GM21529 (cell line): ENCODE measurements around the gene CABP1.

Source experiments
- ATAC-seq: cut with Tn5 transposase; IDR thresholded peaks from one replicate; pipeline ENCODE4 v1.9.1; 2021; ENCODE audit not compliant: unreplicated experiment

CABP1 gene

DNA sequence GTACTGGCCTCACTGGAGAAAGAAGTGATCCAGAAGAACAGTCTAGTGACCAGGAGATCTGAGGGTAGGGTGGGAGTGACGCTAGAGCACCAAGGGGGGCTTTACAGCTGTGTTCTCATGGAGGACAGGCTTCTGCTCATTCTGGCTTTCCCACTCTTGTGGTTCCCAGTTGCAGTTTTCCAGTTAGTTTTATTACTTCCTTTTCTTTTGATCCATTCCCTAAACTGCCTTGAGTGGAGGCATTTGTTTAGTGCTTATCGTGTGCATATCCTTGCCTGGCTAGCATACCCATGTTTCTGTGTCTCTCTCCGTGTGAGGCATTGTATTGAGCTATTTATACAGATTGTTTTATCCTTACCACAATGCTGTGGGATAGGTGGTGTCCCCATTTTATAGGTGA lies 50.6 kb downstream of the CABP1 start:
- no peak for ATAC-seq

DNA sequence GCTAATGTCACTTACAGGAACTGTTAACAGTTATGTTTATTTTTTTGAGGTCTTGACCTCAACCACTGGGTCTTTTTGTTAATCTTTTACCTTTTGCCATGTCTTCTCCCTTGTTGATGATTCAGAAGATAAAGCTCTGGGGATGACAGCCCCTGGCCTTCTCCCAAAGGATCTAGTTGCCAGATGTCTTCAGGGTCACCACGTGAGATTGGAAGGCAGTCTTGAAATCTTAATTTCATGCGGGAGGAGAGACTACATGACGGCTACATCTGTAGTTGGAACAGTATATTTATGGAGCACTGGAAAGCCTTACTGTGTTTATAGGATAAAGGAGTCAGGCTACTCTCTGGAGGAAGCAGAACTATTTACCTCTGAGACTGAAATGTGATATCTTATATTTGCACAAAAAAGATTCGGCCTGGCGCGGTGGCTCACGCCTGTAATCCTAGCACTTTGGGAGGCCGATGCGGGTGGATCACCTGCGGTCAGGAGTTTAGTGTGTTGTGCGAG lies 52.2 kb downstream of the CABP1 start:
- no peak for ATAC-seq

DNA sequence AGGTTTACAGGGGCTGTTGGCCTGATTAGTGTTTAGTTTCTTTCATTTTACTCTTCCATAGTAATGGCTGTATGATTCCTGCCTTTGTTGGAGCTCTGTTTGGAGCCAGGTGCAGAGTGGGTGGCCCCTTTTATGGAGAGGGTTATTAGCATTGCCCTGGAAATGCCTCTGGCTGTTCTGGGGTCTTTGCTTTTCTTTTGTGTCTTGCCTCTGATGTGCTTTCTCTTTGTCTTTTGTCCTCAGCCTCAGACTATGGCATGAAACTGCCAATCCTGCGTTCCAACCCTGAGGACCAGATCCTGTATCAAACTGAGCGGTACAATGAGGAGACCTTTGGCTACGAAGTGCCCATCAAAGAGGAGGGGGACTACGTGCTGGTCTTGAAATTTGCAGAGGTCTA lies 53.4 kb downstream of the CABP1 start:
- ATAC-seq, result no peak

DNA sequence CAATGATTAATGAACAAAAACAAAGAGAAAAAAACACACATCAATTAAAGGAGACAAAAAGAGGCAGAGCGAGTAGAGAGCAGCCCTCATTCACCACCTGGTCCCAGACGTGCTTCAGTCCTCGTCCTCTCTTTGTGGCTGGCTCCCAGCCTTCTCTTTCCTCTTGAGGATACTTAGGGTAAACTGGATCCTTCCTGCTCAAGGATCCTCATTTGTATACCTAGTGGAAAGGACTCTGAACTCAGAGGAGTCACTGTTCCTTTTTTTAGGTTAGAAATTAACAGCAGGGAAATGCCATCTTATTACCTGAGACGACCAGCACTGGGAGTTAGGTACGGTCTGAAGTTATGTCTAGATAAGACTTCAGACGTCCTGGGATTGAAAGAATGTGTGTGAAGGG lies 56.2 kb downstream of the CABP1 start:
- no peak for ATAC-seq

DNA sequence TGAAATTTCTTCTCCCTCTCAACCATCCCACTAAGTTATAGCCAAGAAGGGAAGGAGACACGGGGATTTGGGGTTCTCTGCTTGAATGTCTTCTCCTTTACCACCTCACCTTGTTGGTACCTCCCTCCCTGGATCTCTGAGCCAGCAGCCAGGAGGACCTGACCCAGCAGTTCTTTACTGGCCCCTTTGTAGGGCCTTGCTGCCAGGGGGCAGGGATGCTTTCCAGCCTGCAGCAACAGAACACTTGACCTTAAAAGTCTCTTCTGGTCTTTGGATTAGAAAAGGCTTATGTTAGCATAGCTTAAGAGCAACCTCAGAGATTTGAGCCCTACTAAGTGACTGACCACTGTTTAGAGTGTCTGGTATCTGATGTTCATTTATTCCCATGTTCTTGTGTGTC lies 56.9 kb downstream of the CABP1 start:
- ATAC-seq, result no peak

DNA sequence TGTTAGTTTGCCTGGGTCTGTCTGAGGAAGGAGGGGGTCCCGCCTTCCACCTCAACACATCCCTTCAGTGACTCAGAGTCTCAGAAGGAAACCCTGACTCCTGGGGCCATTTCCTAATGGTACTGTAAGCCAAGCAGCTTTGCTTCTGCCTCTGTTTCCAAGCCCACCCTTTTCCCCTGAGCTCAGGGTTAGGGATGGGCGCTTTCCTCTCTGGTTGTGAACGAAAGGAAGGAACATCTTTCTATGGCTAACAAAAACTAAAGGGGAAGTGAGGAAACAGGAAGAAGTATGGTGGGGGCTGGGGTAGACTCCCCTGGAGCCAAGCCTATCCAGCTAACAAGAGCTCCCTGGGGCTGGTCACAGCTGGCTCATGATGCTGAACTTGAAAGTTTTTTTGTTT lies 58.2 kb downstream of the CABP1 start:
- no peak for ATAC-seq

DNA sequence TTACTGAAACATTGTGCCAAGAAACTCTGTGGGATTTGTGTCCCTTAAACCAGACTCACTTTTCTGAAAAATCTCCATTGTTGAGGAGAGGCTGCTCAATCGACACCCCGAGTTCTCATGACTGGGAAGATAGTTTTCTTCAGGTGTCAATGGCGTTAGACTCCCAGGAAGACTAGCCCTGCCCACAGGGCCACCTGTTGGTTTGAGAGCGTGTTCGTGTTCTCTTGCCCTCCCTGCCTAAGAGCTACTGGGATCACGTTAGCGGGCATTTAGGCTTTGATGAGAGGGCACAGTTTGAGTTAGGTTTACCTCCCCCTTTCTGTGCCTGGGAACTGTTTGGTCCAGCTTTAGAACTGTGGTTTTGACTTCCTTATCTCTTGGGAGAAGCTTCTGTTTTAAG lies 59.1 kb downstream of the CABP1 start:
- no peak for ATAC-seq

DNA sequence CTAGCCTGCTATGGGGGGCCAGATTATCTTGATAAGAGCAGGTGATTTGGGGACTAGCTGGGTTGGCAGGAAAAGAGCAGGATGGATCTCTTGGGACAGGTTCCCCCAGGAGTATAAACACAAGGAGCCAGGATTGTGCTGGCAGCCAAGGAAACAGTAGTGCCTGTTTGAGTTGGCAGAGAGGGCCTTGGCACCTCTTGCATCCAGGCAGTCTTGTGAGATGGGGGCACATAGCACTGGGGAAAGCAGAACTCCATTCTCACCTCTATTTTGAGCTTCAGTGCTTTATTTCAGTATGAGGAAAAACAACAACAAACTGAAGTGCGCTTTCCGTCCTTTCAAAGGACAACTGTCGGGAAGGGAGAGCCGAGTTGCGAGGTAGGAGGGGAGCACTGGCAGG lies 60.5 kb downstream of the CABP1 start:
- no peak for ATAC-seq

DNA sequence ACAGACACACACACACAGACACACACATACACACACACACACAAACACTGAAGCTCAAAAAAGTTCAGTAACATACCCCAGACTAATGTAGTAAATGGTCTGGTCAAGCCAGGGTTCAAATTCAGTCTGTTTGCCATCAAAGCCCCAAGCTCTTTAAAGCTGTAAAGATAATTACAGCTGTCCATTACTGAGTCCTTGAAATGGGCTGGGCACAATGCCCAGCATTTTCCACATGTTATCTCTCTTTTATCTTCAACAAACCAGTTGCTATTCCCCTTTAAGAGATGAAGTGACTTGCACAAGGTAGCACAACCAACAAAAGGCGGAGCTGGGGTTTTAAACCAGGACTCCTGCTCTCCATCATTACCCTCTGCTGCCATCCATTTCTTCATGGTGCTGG lies 62.2 kb downstream of the CABP1 start:
- no peak for ATAC-seq

DNA sequence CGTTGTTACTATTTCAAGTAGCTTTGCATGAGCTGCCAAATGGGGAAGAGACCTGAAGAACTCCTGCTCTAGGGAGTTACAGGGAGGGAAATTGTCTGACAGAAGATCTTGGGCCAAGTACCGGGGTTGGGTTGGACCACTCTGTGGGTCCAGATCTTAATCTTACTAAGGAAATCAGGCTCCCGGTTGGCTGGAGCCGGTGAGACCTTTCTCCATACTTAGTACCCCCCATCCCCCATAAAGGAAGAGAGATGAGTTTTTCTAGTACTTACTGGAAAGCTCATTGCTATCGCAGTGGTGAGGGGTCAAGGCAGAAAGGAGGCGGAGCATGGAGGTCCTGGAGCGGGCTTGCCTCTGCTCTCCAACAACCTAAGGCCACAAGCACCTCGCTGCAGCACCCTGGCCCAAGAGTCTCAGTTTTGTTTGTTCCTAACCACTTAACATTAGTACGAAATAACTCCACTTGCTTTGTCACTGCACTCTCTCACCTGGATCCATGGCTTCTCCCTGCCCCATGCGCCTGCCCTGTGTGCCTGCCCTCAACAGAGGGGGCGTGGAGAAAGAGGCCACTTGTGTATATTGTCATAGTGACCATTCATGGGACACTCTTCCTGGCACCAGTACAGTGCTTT lies 63.0 kb downstream of the CABP1 start:
- no peak for ATAC-seq

DNA sequence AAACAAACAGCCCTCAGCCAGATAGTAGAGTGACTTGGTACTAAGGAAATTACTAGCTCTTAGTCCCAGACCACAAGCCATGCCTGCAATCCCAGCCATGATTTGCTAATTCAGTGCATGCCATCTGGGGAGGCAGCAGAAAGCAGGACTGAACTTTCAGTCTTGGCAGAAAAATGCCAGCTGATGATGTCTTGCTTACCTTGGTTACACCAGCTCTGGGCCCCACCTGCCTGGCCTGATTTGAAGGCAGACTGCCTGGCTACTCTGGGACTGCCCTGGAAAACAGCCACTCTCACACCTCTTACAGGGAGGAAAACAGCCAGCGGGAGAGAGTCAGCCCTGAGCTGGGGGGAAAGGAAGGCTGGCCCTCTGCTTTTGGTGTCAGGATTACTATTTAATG lies 65.2 kb downstream of the CABP1 start:
- ATAC-seq, result no peak

DNA sequence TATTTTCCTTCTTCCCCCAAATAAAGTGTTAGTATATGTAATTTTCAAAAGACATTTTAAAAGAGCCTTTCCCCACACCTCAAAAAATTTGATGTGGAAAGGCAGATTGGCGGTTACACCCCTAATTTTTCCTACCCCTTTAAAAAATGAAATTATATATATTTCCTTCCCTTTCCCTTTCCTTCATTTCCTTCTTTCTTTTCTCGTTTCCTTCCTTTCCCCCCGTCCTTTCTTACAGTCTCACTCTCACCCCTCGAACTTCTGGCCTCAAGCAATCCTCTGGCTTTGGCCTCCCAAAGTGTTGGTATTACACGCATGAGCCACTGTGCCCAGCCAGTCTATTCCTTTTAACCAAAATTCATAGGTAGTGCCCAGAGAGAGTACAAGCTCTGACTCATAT lies 65.6 kb downstream of the CABP1 start:
- ATAC-seq, result no peak

DNA sequence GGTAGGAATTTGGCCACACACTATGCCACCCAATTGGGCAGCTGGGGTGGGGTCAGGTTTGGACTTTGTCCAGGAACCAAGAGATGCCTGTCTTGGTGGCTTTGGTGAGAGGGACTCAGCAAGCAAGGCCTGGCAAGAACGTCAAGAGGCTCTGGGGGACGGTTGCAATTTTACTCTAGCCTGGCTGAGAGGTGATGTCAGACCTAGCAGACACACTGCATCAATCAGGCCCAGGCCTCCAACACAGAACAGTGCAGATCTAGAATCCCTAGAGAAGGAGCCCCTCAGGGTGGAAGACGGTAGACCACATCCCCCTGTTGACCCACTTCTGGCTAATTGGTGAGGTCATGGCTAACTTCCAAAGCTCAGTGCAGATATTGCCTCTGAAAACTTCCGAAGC lies 68.2 kb downstream of the CABP1 start:
- ATAC-seq, result no peak

DNA sequence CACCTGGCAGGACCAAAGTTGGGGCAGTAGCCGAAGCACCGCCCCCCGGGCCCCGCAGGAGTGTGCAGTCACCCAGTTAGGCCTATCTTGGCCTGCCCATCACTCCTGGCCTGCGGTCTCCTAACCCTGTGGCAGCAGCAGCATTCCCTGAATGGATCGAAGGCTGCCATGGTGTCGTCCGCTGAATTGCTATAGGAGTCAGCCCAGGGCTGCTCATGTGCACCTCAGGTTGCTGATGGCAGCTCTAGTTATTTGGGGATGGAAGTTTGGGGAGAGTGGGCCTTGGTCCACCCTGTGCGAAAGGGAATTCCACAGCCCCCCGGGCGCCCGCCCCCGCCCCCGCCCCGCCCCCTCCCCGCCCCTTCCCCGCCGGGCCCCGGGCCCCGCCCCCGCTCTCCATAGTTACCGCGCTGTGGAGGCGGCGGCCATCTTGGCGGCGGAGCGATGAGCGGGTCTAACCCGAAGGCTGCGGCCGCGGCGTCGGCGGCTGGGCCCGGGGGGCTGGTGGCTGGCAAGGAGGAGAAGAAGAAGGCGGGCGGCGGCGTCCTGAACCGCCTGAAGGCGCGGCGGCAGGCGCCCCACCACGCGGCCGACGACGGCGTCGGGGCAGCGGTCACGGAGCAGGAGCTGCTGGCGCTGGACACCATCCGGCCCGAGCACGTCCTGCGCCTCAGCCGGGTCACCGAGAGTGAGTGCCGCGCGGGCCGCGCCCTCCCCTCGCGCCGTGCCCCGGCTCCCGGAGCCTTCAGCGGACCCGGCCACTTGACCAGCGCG lies 69.8 kb downstream of the CABP1 start, which contains the start of gene UNC119B:
UNC119B (plus strand) TSS at position 428 of the 774 bp plus-strand sequence; CDS start at position 445, 17 bp downstream.
- peak; percentile 61 for ATAC-seq

DNA sequence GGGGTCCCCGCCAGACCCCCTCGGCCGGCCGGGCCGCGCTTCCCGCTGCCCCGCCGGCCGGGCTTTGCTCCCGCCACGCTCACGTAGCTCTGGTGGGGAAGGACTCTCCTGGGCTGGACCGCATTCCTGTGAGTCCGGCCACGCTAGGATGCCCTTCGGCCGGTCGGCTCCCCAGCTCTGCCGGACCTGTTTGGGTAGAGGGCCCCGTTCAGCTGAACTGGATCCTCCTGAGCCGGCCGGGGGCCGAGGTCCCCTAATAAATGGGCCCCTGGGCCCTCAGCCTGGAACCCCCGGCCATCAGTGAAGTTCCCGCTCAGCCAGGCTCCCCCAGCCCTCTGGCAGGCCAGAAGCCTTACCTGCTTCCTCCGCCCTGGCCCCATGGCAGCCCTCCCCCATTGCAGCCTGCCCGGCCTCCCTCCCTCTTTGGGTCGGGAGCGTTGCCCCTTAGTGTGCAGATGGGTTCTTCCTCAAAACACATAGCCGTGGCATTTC lies 70.4 kb downstream of the CABP1 start:
- ATAC-seq, result peak; percentile 31

DNA sequence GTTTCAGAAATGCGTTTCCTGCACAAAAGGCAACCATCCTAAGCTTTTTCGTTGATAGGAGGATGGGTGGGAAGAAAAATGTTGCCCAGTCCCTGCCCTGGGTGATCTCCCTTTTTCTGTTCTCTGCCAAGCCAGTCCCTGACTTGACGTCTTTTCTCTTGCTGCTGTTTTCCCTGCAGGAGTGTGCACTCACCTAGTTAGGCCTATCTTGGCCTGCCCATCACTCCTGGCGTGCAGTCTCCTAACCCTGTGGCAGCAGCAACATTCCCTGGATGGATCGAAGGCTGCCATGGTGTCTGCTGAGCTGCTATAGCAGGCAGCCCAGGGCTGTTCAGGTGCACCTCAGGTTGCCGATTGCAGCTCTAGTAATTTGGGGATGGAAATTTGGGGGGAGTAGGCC lies 71.0 kb downstream of the CABP1 start:
- ATAC-seq, result no peak

DNA sequence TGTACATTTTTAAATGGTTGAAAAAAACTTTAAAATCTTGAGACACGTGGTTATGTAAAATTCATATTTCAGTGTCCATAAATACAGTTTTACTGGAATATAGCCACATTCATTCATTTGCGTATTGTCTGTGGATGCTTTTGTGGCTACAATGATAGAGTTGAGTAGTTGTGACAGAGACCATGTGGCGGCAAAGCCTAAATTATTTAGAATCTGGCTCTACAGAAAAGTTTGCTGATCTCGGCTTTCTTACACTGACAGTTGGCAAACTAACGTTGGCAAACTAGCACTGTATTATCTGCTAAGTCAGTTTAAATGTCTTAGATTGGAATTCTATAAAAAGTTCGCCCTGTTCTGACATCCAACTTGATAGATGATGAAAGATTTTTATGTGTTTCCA lies 72.2 kb downstream of the CABP1 start:
- no peak for ATAC-seq

DNA sequence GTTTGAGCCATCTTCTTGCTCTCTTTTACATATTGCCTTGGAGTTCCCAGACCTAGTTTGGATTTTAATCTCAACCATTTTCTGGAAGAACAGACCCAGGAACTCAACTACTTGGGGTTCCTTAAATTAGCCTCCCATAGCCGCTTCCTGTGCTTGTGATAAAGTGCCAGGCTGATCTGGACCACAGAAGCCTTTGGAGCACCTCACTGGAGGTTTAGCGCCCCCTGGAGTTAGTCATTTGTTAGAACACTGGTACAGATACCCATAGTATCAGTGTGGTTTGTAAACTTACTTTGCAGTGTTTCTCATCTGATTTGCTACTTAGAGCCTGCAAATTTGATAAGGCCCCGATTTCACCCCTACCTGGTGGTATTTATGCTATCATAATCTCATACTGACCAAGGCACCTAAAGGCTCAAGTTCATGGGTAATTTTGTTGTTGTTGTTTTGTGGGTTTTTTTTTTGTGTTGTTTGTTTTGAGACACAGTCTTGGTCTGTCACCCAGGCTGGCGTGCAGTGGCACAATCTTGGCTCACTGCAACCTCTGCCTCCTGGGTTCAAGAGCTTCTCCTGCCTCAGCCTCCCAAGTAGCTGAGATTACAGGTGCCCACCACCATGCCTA lies 73.5 kb downstream of the CABP1 start:
- peak; percentile 55 for ATAC-seq
